ENCODE results near the gene MYRIP. TPM values are rescaled to one million over a fixed set of nuclear protein-coding genes. Genes with fewer than 3 reads are reported as not detected.
A peak's percentile ranks its signal among the peaks of the same experiment; 100 is the strongest.

Gene MYRIP
- total and polyA plus RNA-seq, 2 experiments from 2014 or later, result 0.36 to 0.60 TPM

GRCh38 chr3:40046149-40046548 lies 236.7 kb downstream of the MYRIP start:
- H3K36me3 ChIP-seq, result no peaks in the 10 kb centered on the region

DNA sequence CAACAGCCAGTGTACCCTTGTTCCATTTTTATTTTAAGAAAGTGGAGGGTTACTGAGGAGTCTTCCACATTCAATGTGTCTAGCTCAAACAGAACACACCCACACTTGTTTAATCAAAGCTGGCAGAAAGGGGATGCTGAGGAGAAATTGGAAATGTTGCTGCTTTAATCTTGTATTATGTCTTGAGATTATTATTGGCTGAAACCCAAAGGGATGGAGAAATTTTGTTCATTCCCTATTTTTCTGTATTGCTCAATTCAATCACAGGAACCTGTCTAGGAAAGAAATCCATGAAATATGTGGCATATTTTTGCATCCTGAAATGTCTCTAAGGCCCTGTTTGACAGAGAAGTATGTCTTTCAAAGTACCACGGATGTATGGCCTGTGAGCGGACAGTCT lies 238.0 kb downstream of the MYRIP start:
- Histone ChIP-seq H3K27me3 (no peaks in the 10 kb centered on the region), H3K27ac (no peak overlapping the region)

More at GRCh38 chr3:40046149-40046548, 236.7 kb downstream of the MYRIP start:
- no peak overlapping the region for H3K4me3 ChIP-seq
- TF ChIP-seq, protein P1, sequence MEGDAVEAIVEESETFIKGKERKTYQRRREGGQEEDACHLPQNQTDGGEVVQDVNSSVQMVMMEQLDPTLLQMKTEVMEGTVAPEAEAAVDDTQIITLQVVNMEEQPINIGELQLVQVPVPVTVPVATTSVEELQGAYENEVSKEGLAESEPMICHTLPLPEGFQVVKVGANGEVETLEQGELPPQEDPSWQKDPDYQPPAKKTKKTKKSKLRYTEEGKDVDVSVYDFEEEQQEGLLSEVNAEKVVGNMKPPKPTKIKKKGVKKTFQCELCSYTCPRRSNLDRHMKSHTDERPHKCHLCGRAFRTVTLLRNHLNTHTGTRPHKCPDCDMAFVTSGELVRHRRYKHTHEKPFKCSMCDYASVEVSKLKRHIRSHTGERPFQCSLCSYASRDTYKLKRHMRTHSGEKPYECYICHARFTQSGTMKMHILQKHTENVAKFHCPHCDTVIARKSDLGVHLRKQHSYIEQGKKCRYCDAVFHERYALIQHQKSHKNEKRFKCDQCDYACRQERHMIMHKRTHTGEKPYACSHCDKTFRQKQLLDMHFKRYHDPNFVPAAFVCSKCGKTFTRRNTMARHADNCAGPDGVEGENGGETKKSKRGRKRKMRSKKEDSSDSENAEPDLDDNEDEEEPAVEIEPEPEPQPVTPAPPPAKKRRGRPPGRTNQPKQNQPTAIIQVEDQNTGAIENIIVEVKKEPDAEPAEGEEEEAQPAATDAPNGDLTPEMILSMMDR (IDR thresholded peaks at IDR 0.05; ENCODE audit: low read depth, low read length), result no peak
- H3K9me3 ChIP-seq (ENCODE audit: low read depth), result no peaks in the 10 kb centered on the region
- H3K4me1 ChIP-seq (ENCODE audit: low read depth), result no peaks in the 10 kb centered on the region
- H3K27me3 ChIP-seq, result no peaks in the 10 kb centered on the region
- DNase-seq (ENCODE audit: low read depth in 1 of 2, low spot score in 1 of 2), result no peak
- no peak overlapping the region for H3K27ac ChIP-seq

GRCh38 chr3:40053663-40054062 lies 244.3 kb downstream of the MYRIP start:
- Histone ChIP-seq H3K4me1 (ENCODE audit: low read depth) (no peaks in the 10 kb centered on the region), H3K36me3 (no peaks in the 10 kb centered on the region), H3K27ac (no peak overlapping the region), H3K9me3 (ENCODE audit: low read depth) (no peaks in the 10 kb centered on the region), H3K27me3 (no peaks in the 10 kb centered on the region), H3K4me3 (no peak overlapping the region)
- no peak for DNase-seq (ENCODE audit: low read depth in 1 of 2, low spot score in 1 of 2)
- TF ChIP-seq, protein P1 (IDR thresholded peaks at IDR 0.05; ENCODE audit: low read depth, low read length), result no peak

More for the DNA sequence above, 238.0 kb downstream of the MYRIP start:
- no peaks in the 10 kb centered on the region for H3K36me3 ChIP-seq
- no peaks in the 10 kb centered on the region for H3K9me3 ChIP-seq (ENCODE audit: low read depth)
- peak in 1 of 2 donors; percentile 43 for DNase-seq (ENCODE audit: low read depth in 1 of 2, low spot score in 1 of 2)
- no peak overlapping the region for H3K4me3 ChIP-seq
- no peaks in the 10 kb centered on the region for H3K4me1 ChIP-seq (ENCODE audit: low read depth)
- TF ChIP-seq, protein P1 (IDR thresholded peaks at IDR 0.05; ENCODE audit: low read depth, low read length), result no peak

DNA sequence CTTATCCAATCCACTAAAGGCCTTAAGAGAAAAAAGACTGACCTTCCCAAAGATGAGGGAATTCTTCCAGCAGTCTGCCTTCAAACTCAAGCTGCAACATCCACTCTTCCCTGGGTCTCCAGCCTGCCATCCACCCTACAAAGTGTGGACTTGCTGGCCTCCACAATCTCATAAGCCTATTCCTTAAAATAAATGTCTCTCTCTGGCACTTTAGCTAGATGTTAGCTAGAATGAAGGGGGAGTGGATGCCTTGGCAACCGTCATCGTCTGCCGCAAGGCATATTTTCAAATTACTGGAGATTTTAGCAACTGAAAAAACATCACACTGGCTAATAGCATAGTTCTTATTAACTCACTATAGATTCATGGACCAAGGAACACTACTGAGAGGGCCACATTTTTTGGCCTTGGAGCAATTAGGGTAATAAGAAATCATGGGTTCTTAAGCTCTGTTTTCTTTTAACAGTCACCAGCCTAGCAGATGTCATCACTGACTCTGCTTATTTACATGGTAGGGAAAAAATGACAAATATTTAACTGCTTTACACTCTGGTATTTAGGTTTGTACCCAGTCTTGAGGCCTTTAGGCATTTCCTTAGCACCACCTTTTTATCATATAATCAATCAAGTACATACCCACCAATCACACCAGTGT lies 245.3 kb downstream of the MYRIP start:
- Histone ChIP-seq H3K4me3 (no peak overlapping the region), H3K4me1 (ENCODE audit: low read depth) (no peaks in the 10 kb centered on the region), H3K27ac (no peak overlapping the region), H3K9me3 (ENCODE audit: low read depth) (no peaks in the 10 kb centered on the region), H3K36me3 (no peaks in the 10 kb centered on the region), H3K27me3 (no peaks in the 10 kb centered on the region)
- DNase-seq (ENCODE audit: low read depth in 1 of 2, low spot score in 1 of 2), result no peak
- TF ChIP-seq, protein P1 (IDR thresholded peaks at IDR 0.05; ENCODE audit: low read depth, low read length), result no peak

GRCh38 chr3:40055361-40055760 lies 246.0 kb downstream of the MYRIP start:
- no peaks in the 10 kb centered on the region for H3K9me3 ChIP-seq (ENCODE audit: low read depth)
- no peak for DNase-seq (ENCODE audit: low read depth in 1 of 2, low spot score in 1 of 2)
- no peak overlapping the region for H3K27ac ChIP-seq
- H3K4me1 ChIP-seq (ENCODE audit: low read depth), result no peaks in the 10 kb centered on the region
- TF ChIP-seq, protein P1 (IDR thresholded peaks at IDR 0.05; ENCODE audit: low read depth, low read length), result no peak
- H3K4me3 ChIP-seq, result no peak overlapping the region
- no peaks in the 10 kb centered on the region for H3K36me3 ChIP-seq
- no peaks in the 10 kb centered on the region for H3K27me3 ChIP-seq
